Heart left ventricle (tissue), 16 donors: ENCODE measurements around the gene SMIM23. TPM values are rescaled to one million over a fixed set of nuclear protein-coding genes. Genes with fewer than 3 reads are reported as not detected.

ENCODE experiments used
- ATAC-seq, 4 donors: fragments of 200-7000 bp; cut with Tn5 transposase; one replicate each; pipeline ENCODE4 v1.9.1; 2020 to 2022; ENCODE audit warnings: moderate library complexity in 4 of 4, mild to moderate bottlenecking in 3 of 4, moderate number of reproducible peaks in 1 of 4
- DNase-seq, 5 donors: peaks; one replicate each; pipeline ENCODE4 v3.0.0-alpha.2; 2020
- H3K27ac ChIP-seq, 12 donors: fragments of 200-600 bp; sonication (generic) in 4 of 12; one replicate each; pipeline versions ENCODE4 v1.5.0 to v1.8.0; 2016 to 2022; ENCODE audit warnings: mild to moderate bottlenecking in 2 of 12
- H3K27me3 ChIP-seq, 9 donors: fragments of 200-600 bp; sonication (generic) in 2 of 9; one replicate each; pipeline versions ENCODE4 v1.5.1 to v1.8.0; 2016 to 2022; ENCODE audit warnings: mild to moderate bottlenecking in 3 of 9
- H3K36me3 ChIP-seq, 9 donors: fragments of 200-600 bp; sonication (generic) in 2 of 9; one replicate each; pipeline versions ENCODE4 v1.5.0 to v1.8.0; 2018 to 2022; ENCODE audit warnings: mild to moderate bottlenecking in 2 of 9
- H3K4me1 ChIP-seq, 12 donors: fragments of 200-600 bp; sonication (generic) in 4 of 12; one replicate each; pipeline versions ENCODE4 v1.5.0 to v1.8.0; 2016 to 2022; ENCODE audit warnings: mild to moderate bottlenecking in 3 of 12
- H3K4me3 ChIP-seq, 12 donors: fragments of 200-600 bp; sonication (generic) in 4 of 12; one replicate each; pipeline versions ENCODE4 v1.5.0 to v1.8.0; 2017 to 2022; ENCODE audit warnings: mild to moderate bottlenecking in 9 of 12, moderate library complexity in 4 of 12
- H3K9me3 ChIP-seq, 12 donors: fragments of 200-600 bp; sonication (generic) in 4 of 12; one replicate each; pipeline versions ENCODE4 v1.5.0 to v1.8.0; 2016 to 2022; ENCODE audit warnings: mild to moderate bottlenecking in 1 of 12
- POLR2A ChIP-seq, 2 donors: fragments of 450-650 bp; IDR thresholded peaks; one replicate each; pipeline ENCODE4 v1.6.1; 2017; ENCODE audit warnings: antibody characterized with exemption in 2 of 2, mild to moderate bottlenecking in 2 of 2, moderate library complexity in 2 of 2
- WGBS, 4 donors: extraction: QIAGEN DNeasy Blood & Tissue Kit in 2 of 4; methylation state at CpG; one replicate each; pipeline versions ENCODE4 v1.1.5 to v1.1.7; 2013 to 2018; 5-methylcytosine and 5-hydroxymethylcytosine counted together
- intact Hi-C, 10 donors: fragments of 100-400 bp; cut with DNase I; formaldehyde crosslinking; loops; one replicate each; pipeline versions ENCODE4 v1.11.1 to v1.14.2; 2022
- polyA plus RNA-seq, 2 donors: library from polyadenylated mRNA; stranded (reverse); fragments of 200-250 nt; gene quantifications; one replicate each; pipeline ENCODE4 v1.2.3, GENCODE V29; 2013
- total RNA-seq, 9 donors: library from RNA; depleted of rRNA in 2 of 9; stranded (reverse); fragments of >200 nt in 2 of 9; fragmentation: NEBNext Ultra II Directional in 3 of 9; extraction: Animal tissue kit (Norgen Biotek cat#: 25700) in 3 of 9; gene quantifications; one replicate each; pipeline versions ENCODE4 v1.1.0 to v1.2.4, GENCODE V29; 2016 to 2023
- TF ChIP-seq, protein P1 (sequence below), 12 donors: fragments of 200-600 bp; sonication (generic) in 4 of 12; IDR thresholded peaks; one replicate each; pipeline versions ENCODE4 v1.5.0 to v1.8.0; 2018 to 2022; ENCODE audit warnings: antibody characterized with exemption in 12 of 12, mild to moderate bottlenecking in 5 of 12
- donor health status: ischemic (EF 13 %, LVEDD 7.1; RV severe dilation, severe dysfunction).
- donor health status: healthy with polysubstance abuse.
- donor health status: DM: no; HTN: yes; CAD: no.
- donor health status: DM: no; HTN: no; CAD: no.
- donor health status: ischemic (EF 25% LVEDD 6.9; RV normal size, moderate dysfunction).
- donor health status: ischemic (EF 25% LVEDD 5.7; RV mildly dilated, moderate dysfunction).
- donor health status: healthy.
- donor health status: DM: yes; HTN: yes; CAD: no.
- donor health status: ischemic (EF 35%, LVEDD 5.7; RV mildly dilated, moderate dysfunction).
- donor health status: nonischemic (EF 11% LVEDD 7.7; RV severe dilation, severe dysfunction).
- donor health status: DM: yes; HTN: yes; CAD: no.
- donor health status: PGD.
- donor health status: ischemic (EF 29% LVEDD 5.4; RV normal size, mild dysfunction).
- donor health status: nonischemic (EF 23%, LVEDD 6.1; RV moderate dilation, normal function).

SMIM23 gene
- total and polyA plus RNA-seq, 11 donors, result not detected

DNA sequence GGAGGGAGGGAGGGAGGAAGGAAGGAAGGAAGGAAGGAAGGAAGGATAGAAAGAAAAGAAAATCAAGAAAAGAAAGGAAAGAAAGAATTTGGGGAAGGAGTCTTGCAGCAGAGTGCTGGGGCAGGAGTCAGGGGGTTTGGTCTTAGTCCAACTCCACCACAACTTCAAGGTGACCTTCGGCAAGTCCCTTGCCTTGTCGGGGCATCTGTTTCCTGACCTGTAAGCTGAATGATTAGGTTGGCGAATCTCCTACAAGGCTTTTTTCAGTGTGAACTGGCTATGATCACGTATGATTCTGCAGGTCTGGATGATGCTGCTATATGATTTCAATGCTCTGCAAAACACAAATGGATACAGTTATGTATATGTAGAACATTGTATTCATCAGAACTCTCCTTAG is 20.1 kb downstream of the SMIM23 start:
- no peak for DNase-seq
- no peak overlapping the region for H3K27ac ChIP-seq
- intact Hi-C loops, result no loop called here
- H3K4me1 ChIP-seq, result no peaks in the 10 kb centered on the region
- WGBS, 4 donors, result 67 to 70% (median 67%) methylated on average over 4 of the region's 4 CpGs
- H3K36me3 ChIP-seq, result no peaks in the 10 kb centered on the region
- H3K27me3 ChIP-seq, result peaks cover 0 to 34% (median 0%) of the 10 kb centered on the region in 9 donors
- TF ChIP-seq POLR2A (IDR thresholded peaks at IDR 0.05), result no peak
- TF ChIP-seq, protein P1, sequence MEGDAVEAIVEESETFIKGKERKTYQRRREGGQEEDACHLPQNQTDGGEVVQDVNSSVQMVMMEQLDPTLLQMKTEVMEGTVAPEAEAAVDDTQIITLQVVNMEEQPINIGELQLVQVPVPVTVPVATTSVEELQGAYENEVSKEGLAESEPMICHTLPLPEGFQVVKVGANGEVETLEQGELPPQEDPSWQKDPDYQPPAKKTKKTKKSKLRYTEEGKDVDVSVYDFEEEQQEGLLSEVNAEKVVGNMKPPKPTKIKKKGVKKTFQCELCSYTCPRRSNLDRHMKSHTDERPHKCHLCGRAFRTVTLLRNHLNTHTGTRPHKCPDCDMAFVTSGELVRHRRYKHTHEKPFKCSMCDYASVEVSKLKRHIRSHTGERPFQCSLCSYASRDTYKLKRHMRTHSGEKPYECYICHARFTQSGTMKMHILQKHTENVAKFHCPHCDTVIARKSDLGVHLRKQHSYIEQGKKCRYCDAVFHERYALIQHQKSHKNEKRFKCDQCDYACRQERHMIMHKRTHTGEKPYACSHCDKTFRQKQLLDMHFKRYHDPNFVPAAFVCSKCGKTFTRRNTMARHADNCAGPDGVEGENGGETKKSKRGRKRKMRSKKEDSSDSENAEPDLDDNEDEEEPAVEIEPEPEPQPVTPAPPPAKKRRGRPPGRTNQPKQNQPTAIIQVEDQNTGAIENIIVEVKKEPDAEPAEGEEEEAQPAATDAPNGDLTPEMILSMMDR (IDR thresholded peaks at IDR 0.05), result no peak
- ATAC-seq, result no peak
- H3K9me3 ChIP-seq, result peaks cover 0 to 5% (median under 1%) of the 10 kb centered on the region in 12 donors
- H3K4me3 ChIP-seq, result no peak overlapping the region

DNA sequence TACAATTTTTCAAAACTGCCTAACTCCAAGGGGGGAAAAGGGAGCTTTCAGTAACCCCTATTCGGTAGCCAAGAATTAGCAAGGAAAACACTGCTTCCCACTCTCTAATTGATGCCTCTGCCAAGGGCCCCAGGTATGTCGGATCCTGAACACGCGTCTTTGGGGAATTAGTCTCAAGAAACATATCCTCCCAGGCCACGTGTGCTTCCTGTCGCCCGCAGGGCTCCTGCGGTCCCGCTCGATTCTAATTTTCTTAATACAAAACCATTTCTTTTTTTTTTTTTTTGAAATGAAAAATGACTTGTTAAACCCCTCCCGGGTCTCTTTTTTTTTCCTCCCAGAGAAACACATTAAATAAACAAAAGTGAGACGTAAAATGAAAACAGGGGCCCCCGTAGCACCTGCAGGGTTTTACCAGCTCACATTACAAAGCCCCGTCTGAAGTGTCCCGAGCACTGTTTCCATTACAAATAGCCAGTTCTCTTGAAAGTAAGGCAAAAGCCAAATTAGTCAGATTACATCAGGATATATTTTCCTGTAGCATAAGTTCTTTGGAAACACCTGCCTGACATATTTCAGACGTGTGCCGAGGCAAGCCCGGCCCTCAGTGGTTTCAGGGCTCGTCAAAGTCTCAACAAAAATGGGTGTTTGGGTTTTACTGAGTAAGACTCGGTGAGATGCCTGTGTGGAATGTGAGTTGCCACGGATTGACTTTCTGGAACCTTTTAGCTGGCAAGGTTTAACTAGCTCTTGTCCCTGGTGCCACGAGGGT is 21.5 kb downstream of the SMIM23 start:
- H3K27ac ChIP-seq, result no peak overlapping the region
- no peaks in the 10 kb centered on the region for H3K4me1 ChIP-seq
- no peak overlapping the region for H3K4me3 ChIP-seq
- DNase-seq (no peak), ATAC-seq (no peak)
- H3K9me3 ChIP-seq, result peaks cover 0 to 18% (median 6%) of the 10 kb centered on the region in 12 donors
- WGBS, 4 donors, result 50 to 57% (median 54%) methylated on average over 22 of the region's 22 CpGs
- intact Hi-C loops, result no loop called here
- H3K36me3 ChIP-seq, result no peaks in the 10 kb centered on the region
- peaks cover 0 to 34% (median 0%) of the 10 kb centered on the region in 9 donors for H3K27me3 ChIP-seq
- TF ChIP-seq, protein P1 (IDR thresholded peaks at IDR 0.05), result no peak
- no peak for TF ChIP-seq POLR2A (IDR thresholded peaks at IDR 0.05)

DNA sequence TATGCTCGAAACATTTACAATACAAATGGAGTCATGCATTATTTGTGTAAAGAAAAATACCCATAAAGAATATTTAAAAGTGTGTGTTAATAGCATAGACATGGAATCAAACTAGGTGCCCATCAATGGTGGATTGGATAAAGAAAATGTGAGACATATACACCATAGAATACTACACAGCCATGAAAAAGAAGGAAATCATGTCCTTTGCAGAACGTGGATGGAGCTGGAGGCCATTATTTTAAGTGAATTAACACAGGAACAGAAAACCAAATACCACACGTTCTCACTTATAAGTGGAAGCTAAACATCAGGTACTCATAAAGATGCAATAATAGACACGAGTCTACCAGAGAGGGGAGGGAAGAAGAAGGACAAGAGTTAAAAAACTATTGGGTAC is 22.8 kb downstream of the SMIM23 start:
- DNase-seq (no peak), ATAC-seq (no peak)
- H3K4me3 ChIP-seq, result no peak overlapping the region
- no peak overlapping the region for H3K27ac ChIP-seq
- H3K27me3 ChIP-seq, result peaks cover 0 to 34% (median 0%) of the 10 kb centered on the region in 9 donors
- no peaks in the 10 kb centered on the region for H3K4me1 ChIP-seq
- TF ChIP-seq, protein P1 (IDR thresholded peaks at IDR 0.05), result no peak
- TF ChIP-seq POLR2A (IDR thresholded peaks at IDR 0.05), result no peak
- WGBS, 4 donors, result 90 to 94% (median 91%) methylated on average over 4 of the region's 4 CpGs
- intact Hi-C loops, result no loop called here
- no peaks in the 10 kb centered on the region for H3K36me3 ChIP-seq
- peaks cover 0 to 22% (median 8%) of the 10 kb centered on the region in 12 donors for H3K9me3 ChIP-seq

DNA sequence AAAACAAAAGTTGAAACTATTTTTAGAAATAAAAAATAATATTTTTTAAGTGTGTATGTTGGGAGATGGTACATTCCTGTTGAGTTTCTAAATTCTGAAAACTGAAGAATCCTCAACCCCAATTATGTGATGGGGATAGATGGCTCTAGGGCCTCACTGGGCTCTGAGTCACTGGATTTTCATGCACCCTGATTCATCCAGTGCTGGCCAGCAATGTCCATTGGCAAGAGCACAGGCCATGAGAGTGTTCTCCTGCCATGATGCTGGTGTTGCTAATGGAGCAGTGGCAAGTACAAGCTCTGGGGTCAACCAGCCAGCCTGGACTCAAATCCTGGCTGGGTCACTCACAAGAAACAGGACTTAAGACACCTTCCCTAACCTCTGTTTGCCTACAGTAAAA is 23.3 kb downstream of the SMIM23 start:
- Histone ChIP-seq H3K36me3 (no peaks in the 10 kb centered on the region), H3K27ac (no peak overlapping the region), H3K9me3 (peaks cover 0 to 22% (median 8%) of the 10 kb centered on the region in 12 donors), H3K4me3 (no peak overlapping the region), H3K4me1 (no peaks in the 10 kb centered on the region), H3K27me3 (peaks cover 0 to 31% (median 0%) of the 10 kb centered on the region in 9 donors)
- ATAC-seq (peak in 1 of 4 donors; percentile 56), DNase-seq (no peak)
- TF ChIP-seq, protein P1 (IDR thresholded peaks at IDR 0.05), result no peak
- TF ChIP-seq POLR2A (IDR thresholded peaks at IDR 0.05), result no peak
- intact Hi-C loops, result no loop called here
